ENCODE results near the gene PTGR1. TPM values are rescaled to one million over a fixed set of nuclear protein-coding genes. Genes with fewer than 3 reads are reported as not detected.

The PTGR1 gene
- total and polyA plus RNA-seq, 4 experiments from 2014 or later, result 0.36 to 0.55 (median 0.47) TPM; not detected in 1

DNA sequence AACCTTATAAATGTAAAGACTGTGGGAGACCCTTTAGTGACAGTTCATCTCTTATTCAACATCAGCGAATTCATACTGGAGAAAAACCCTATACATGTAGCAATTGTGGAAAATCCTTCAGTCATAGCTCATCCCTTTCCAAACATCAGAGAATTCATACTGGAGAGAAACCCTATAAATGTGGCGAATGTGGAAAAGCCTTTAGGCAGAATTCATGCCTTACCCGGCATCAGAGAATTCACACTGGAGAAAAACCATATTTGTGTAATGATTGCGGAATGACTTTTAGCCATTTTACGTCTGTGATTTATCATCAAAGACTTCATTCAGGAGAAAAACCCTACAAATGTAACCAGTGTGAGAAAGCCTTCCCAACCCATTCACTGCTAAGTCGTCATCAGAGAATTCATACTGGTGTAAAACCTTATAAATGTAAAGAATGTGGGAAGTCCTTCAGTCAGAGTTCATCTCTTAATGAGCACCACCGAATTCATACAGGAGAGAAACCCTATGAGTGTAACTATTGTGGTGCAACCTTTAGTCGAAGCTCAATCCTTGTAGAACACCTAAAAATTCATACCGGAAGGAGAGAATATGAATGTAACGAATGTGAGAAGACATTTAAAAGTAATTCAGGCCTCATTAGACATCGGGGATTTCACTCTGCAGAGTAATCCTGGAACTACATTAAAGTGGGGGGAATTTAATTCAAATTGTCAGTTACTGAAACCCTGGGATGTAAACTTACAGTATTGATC, 56.8 kb downstream of the PTGR1 start:
- no peak overlapping the region for H3K27ac Mint-ChIP-seq
- H3K36me3 Mint-ChIP-seq, result peaks cover 67 to 70% of the 10 kb centered on the region in 2 donors
- Histone ChIP-seq H3K36me3 (ENCODE audit: insufficient read depth, low read length) (no peaks in the 10 kb centered on the region), H3K4me1 (ENCODE audit: insufficient read depth, low read length) (no peaks in the 10 kb centered on the region), H3K27me3 (ENCODE audit: insufficient read depth, low read length) (no peaks in the 10 kb centered on the region), H3K27ac (ENCODE audit: low read depth, low read length) (no peak overlapping the region), H3K9me3 (ENCODE audit: control insufficient read depth in 1 of 2, low read length in 2 of 2) (peaks cover 8 to 54% of the 10 kb centered on the region in 2 donors), H3K4me3 (ENCODE audit: low read length in 2 of 2) (no peak overlapping the region)
- no peak for DNase-seq
- ChIA-PET POLR2A (ENCODE audit: partially characterized antibody) (no interaction called here), CTCF (ENCODE audit: partially characterized antibody) (no interaction called here)
- H3K4me3 Mint-ChIP-seq, result no peak overlapping the region
- no peaks in the 10 kb centered on the region for H3K27me3 Mint-ChIP-seq
- H3K9me3 Mint-ChIP-seq, result peaks cover 12 to 97% (median 89%) of the 10 kb centered on the region in 8 donors
- intact Hi-C loops (cut with micrococcal nuclease), result no loop called here
- no peaks in the 10 kb centered on the region for H3K4me1 Mint-ChIP-seq

DNA sequence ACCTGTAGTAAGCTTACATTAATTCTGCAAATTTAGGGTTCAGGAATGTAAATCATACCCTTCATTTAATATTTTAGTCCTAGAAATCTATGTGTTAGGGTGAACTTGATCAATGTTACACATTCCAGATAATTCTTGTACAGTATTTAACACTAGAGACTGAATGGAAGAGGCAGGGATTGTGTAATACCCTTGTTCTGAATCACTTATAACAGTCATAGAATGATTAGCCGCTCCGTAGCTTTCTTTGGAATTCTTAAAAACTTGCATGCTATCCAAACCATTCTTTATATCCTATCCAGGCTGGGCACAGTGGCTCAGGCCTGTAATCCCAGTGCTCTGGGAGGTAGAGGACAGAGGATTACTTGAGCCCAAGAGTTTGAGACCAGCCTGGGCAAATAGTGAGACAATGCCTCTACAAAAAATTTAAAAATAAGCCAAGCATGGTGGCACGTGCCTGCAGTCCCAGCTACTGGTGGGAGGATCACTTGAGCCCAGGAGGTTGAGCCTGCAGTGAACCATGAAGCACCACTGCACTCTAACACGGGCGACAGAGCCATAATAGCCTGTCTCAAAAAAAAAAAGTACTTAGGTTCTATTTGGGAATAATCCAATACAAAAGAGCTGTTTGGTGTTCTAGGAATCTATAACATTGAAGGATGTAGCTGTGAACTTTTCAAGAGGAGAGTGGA, 66.2 kb downstream of the PTGR1 start:
- Histone ChIP-seq H3K9me3 (ENCODE audit: control insufficient read depth in 1 of 2, low read length in 2 of 2) (peaks cover 0 to under 1% of the 10 kb centered on the region in 2 donors), H3K27me3 (ENCODE audit: insufficient read depth, low read length) (no peaks in the 10 kb centered on the region), H3K4me1 (ENCODE audit: insufficient read depth, low read length) (no peaks in the 10 kb centered on the region), H3K27ac (ENCODE audit: low read depth, low read length) (no peak overlapping the region), H3K4me3 (ENCODE audit: low read length in 2 of 2) (no peak overlapping the region), H3K36me3 (ENCODE audit: insufficient read depth, low read length) (peaks cover 4% of the 10 kb centered on the region)
- H3K4me3 Mint-ChIP-seq, result no peak overlapping the region
- ChIA-PET POLR2A (ENCODE audit: partially characterized antibody) (no interaction called here), CTCF (ENCODE audit: partially characterized antibody) (no interaction called here)
- H3K36me3 Mint-ChIP-seq, result peaks cover 62 to 66% of the 10 kb centered on the region in 2 donors
- H3K9me3 Mint-ChIP-seq, result peaks cover 8 to 59% (median 45%) of the 10 kb centered on the region in 8 donors
- intact Hi-C loops (cut with micrococcal nuclease), result no loop called here
- DNase-seq, result no peak
- H3K27me3 Mint-ChIP-seq, result no peaks in the 10 kb centered on the region
- no peaks in the 10 kb centered on the region for H3K4me1 Mint-ChIP-seq
- H3K27ac Mint-ChIP-seq, result no peak overlapping the region

DNA sequence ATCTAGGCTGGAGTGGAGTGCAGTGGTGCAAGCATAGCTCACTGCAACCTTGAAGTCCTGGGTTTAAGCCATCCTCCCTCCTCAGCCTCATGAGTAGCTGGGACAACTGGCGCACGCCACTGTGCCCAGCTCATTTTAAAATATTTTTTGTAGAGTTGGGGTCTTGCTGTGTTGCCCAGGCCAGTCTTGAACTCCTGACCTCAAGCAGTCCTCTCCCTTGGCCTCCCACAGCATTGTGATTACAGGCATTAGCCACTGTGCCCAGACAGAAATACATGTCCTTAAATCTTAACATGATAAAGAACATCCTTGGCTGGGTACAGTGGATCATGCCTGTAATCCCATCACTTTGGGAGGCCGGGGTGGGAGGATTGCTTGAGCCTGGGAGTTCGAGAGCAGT, 67.7 kb downstream of the PTGR1 start:
- H3K4me1 ChIP-seq (ENCODE audit: insufficient read depth, low read length), result no peaks in the 10 kb centered on the region
- Mint-ChIP-seq H3K4me3 (no peak overlapping the region), H3K27me3 (no peaks in the 10 kb centered on the region), H3K4me1 (peaks cover 0 to 6% (median 2%) of the 10 kb centered on the region in 4 donors), H3K36me3 (peaks cover 60 to 62% of the 10 kb centered on the region in 2 donors), H3K27ac (no peak overlapping the region), H3K9me3 (peaks cover 8 to 43% (median 32%) of the 10 kb centered on the region in 8 donors)
- no peak overlapping the region for H3K27ac ChIP-seq (ENCODE audit: low read depth, low read length)
- H3K9me3 ChIP-seq (ENCODE audit: control insufficient read depth in 1 of 2, low read length in 2 of 2), result no peaks in the 10 kb centered on the region
- peaks cover 4% of the 10 kb centered on the region for H3K36me3 ChIP-seq (ENCODE audit: insufficient read depth, low read length)
- ChIA-PET POLR2A (ENCODE audit: partially characterized antibody) (no interaction called here), CTCF (ENCODE audit: partially characterized antibody) (interaction anchor here (1.1 kb wide), 1 partner anchor 10 kb away, joined by 3 read pairs; no protein-coding TSS in a partner anchor)
- DNase-seq, result no peak
- intact Hi-C loops (cut with micrococcal nuclease), result no loop called here
- no peaks in the 10 kb centered on the region for H3K27me3 ChIP-seq (ENCODE audit: insufficient read depth, low read length)
- H3K4me3 ChIP-seq (ENCODE audit: low read length in 2 of 2), result no peak overlapping the region

DNA sequence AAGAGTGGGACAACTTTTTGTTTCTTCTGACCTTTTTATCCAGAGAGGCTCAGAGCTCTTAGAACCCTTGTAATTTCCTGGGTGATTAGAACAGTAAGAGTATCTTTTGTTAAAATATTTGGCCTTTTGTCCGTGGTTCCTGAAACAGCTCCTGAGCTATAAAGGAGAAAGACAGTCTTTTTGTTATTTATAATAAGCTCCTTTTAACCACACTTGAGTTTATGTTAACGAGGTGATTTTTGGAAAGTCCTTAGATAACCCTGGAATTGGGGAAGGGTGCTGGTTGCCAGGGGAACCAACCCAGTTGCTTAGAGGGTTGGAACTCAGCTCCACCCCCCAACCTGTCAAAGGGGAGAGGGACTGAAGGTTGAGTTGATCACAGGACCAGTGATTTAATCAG, 69.7 kb downstream of the PTGR1 start:
- DNase-seq, result no peak
- no peak overlapping the region for H3K27ac ChIP-seq (ENCODE audit: low read depth, low read length)
- CTCF ChIA-PET (ENCODE audit: partially characterized antibody), result no interaction called here
- H3K4me3 Mint-ChIP-seq, result no peak overlapping the region
- H3K36me3 ChIP-seq (ENCODE audit: insufficient read depth, low read length), result no peaks in the 10 kb centered on the region
- no peak overlapping the region for H3K4me3 ChIP-seq (ENCODE audit: low read length in 2 of 2)
- H3K36me3 Mint-ChIP-seq, result peaks cover 51 to 62% of the 10 kb centered on the region in 2 donors
- H3K4me1 ChIP-seq (ENCODE audit: insufficient read depth, low read length), result peaks cover 9% of the 10 kb centered on the region
- intact Hi-C loops (cut with micrococcal nuclease), result loop anchor here (10.0 kb wide), 1 partner anchor 65 kb away; the partner anchor contains the start of gene PTGR1
- H3K27me3 Mint-ChIP-seq, result peaks cover 0 to 3% of the 10 kb centered on the region in 2 donors
- H3K27ac Mint-ChIP-seq, result no peak overlapping the region
- peaks cover 5 to 28% (median 23%) of the 10 kb centered on the region in 8 donors for H3K9me3 Mint-ChIP-seq
- no peaks in the 10 kb centered on the region for H3K27me3 ChIP-seq (ENCODE audit: insufficient read depth, low read length)
- no peaks in the 10 kb centered on the region for H3K9me3 ChIP-seq (ENCODE audit: control insufficient read depth in 1 of 2, low read length in 2 of 2)
- POLR2A ChIA-PET (ENCODE audit: partially characterized antibody), result interaction anchor here (1.0 kb wide), 1 partner anchor 45 kb away, joined by 3 read pairs; no protein-coding TSS in a partner anchor
- H3K4me1 Mint-ChIP-seq, result peaks cover 13 to 19% (median 15%) of the 10 kb centered on the region in 4 donors

DNA sequence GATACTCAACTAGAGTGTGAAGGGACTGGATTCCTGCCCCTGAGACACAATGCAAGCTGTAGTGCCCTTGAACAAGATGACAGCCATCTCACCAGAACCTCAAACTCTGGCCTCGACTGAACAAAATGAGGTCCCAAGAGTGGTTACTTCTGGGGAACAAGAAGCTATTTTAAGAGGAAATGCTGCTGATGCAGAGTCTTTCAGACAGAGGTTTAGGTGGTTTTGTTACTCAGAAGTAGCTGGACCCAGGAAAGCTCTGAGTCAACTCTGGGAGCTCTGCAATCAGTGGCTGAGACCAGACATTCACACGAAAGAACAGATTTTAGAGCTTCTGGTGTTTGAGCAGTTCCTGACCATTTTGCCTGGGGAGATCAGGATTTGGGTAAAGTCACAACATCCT, 72.1 kb downstream of the PTGR1 start:
- intact Hi-C loops (cut with micrococcal nuclease), result loop anchor here (10.0 kb wide), 1 partner anchor 67 kb away; the partner anchor contains the start of gene PTGR1
- peak overlapping the region in 1 of 8 donors; percentile 5 for H3K4me3 Mint-ChIP-seq
- peaks cover 28 to 44% of the 10 kb centered on the region in 2 donors for H3K36me3 Mint-ChIP-seq
- ChIA-PET CTCF (ENCODE audit: partially characterized antibody) (no interaction called here), POLR2A (ENCODE audit: partially characterized antibody) (no interaction called here)
- H3K4me3 ChIP-seq (ENCODE audit: low read length in 2 of 2), result no peak overlapping the region
- H3K9me3 ChIP-seq (ENCODE audit: control insufficient read depth in 1 of 2, low read length in 2 of 2), result no peaks in the 10 kb centered on the region
- no peaks in the 10 kb centered on the region for H3K27me3 ChIP-seq (ENCODE audit: insufficient read depth, low read length)
- peaks cover 0 to 7% (median 3%) of the 10 kb centered on the region in 8 donors for H3K9me3 Mint-ChIP-seq
- peaks cover 9% of the 10 kb centered on the region for H3K4me1 ChIP-seq (ENCODE audit: insufficient read depth, low read length)
- no peak for DNase-seq
- peak overlapping the region in 1 of 7 donors; percentile 20 for H3K27ac Mint-ChIP-seq
- H3K27ac ChIP-seq (ENCODE audit: low read depth, low read length), result no peak overlapping the region
- peaks cover 21 to 27% (median 21%) of the 10 kb centered on the region in 4 donors for H3K4me1 Mint-ChIP-seq
- H3K27me3 Mint-ChIP-seq, result peaks cover 0 to 3% of the 10 kb centered on the region in 2 donors
- no peaks in the 10 kb centered on the region for H3K36me3 ChIP-seq (ENCODE audit: insufficient read depth, low read length)

DNA sequence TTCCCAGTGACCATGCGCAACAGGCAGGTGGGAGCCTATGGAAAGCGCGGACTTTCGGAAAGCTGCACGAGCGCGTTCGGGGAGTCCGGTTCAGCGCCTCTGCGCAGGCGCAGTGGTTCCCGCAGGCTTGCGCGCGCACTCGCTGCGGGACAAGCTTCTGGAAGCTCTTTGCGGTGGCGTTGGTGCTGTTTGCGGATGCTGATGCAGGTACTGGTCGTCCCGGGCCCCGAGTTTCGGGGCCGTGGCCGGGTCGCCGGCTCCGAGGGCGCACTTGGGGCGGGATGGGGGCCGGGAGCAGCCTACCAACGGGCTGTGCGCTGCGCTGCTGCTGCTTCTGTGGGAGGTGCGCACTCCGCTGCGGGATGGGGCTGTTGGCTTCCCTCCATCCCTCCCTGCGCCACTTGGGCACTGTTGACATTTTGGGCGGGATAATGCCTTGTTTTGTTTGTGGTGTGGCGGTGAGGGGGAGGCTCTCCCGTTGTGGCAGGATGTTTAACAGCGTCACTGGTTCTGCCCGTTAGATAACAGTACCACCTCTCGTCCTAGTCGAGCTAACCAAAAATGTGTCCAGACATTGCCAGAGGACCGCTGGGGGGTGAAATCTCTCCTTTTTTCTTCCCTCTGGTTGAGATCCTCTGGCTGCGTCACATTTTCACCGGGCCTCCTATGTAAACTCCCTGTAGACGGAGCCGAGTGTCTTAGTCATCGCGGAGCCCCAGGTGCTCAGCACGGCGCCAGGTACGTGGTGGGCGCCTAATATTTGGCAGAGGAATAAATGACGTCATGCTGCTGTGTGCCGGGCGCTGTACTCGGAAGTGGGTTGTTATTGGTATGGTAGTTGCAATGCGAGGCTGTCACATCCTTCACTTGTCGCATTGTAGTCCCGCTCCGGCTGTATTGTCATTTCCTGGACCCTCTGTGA, 74.1 kb downstream of the PTGR1 start, which contains the start of gene ZNF483:
Gene ZNF483 (plus strand): TSS at position 124 of the 922 bp plus-strand sequence. CDS start 2,217 bp downstream, outside the sequence.
- Mint-ChIP-seq H3K36me3 (peaks cover 11 to 34% of the 10 kb centered on the region in 2 donors), H3K27me3 (peaks cover 0 to 6% of the 10 kb centered on the region in 2 donors), H3K4me1 (peaks cover 21 to 27% (median 21%) of the 10 kb centered on the region in 4 donors), H3K9me3 (peaks cover 0 to 2% (median 0%) of the 10 kb centered on the region in 8 donors), H3K27ac (peak within 1 kb of the TSS; percentile 95 to 100 (median 98)), H3K4me3 (peak within 1 kb of the TSS; percentile 95 to 99 (median 96))
- peaks cover 9% of the 10 kb centered on the region for H3K4me1 ChIP-seq (ENCODE audit: insufficient read depth, low read length)
- peak within 1 kb of the TSS; percentile 74 for H3K27ac ChIP-seq (ENCODE audit: low read depth, low read length)
- no peaks in the 10 kb centered on the region for H3K27me3 ChIP-seq (ENCODE audit: insufficient read depth, low read length)
- H3K4me3 ChIP-seq (ENCODE audit: low read length in 2 of 2), result peak within 1 kb of the TSS; percentile 54 to 87
- peak; percentile 71 to 95 (median 79) for DNase-seq
- no peaks in the 10 kb centered on the region for H3K9me3 ChIP-seq (ENCODE audit: control insufficient read depth in 1 of 2, low read length in 2 of 2)
- CTCF ChIA-PET (ENCODE audit: partially characterized antibody), result interaction anchor here (1.4 kb wide), 1 partner anchor 9 kb away, joined by 3 read pairs; no protein-coding TSS in a partner anchor
- no peaks in the 10 kb centered on the region for H3K36me3 ChIP-seq (ENCODE audit: insufficient read depth, low read length)
- intact Hi-C loops (cut with micrococcal nuclease), result loop anchor here (1.0 to 10.0 kb wide), 3 partner anchors 41 to 808 kb away; partner anchors contain the start of genes ECPAS, PTBP3 and PTGR1
- POLR2A ChIA-PET (ENCODE audit: partially characterized antibody), result interaction anchor here (1.2 to 2.7 kb wide), 4 partner anchors 9 to 106 kb away, joined by 3 to 22 read pairs (median 7); partner anchors contain the start of genes DNAJC25 and ECPAS

Data from CD4-positive, alpha-beta memory T cell (primary cell).